H1 (cell line): ENCODE measurements around the gene TMEM30A. TPM values are rescaled to one million over a fixed set of nuclear protein-coding genes. Genes with fewer than 3 reads are reported as not detected.

Source experiments
- ASH2L ChIP-seq: fragments of 200-600, 300-600 bp; sonication (generic); IDR thresholded peaks from one replicate; pipeline ENCODE4 v1.7.1; 2017; ENCODE audit warnings: low read length
- ATF3 ChIP-seq: IDR thresholded peaks from 2 replicates; pipeline ENCODE4 v1.6.1; 2011; ENCODE audit warnings: low read depth, mild to moderate bottlenecking, low read length; ENCODE audit not compliant: insufficient read depth
- BCL11A ChIP-seq, 2 experiments: IDR thresholded peaks; one replicate each; pipeline ENCODE4 v1.6.1; 2011; ENCODE audit warnings: low read depth in 2 of 2, low read length in 2 of 2, mild to moderate bottlenecking in 2 of 2
- CHD1 ChIP-seq: IDR thresholded peaks from 2 replicates; pipeline ENCODE4 v1.6.1; 2012; ENCODE audit warnings: low read depth, low read length, improper control_type of control experiment
- GTF2F1 ChIP-seq: IDR thresholded peaks from 2 replicates; pipeline ENCODE4 v1.6.1; 2012; ENCODE audit warnings: low read depth, low read length, improper control_type of control experiment, borderline replicate concordance
- HDAC2 ChIP-seq, 2 experiments: fragments of 300-600 bp in 1 of 2; sonication (generic) in 1 of 2; IDR thresholded peaks; 2 replicates each; pipeline ENCODE4 v1.6.1; 2011 to 2012; ENCODE audit warnings: low read depth in 2 of 2, low read length in 2 of 2, mild to moderate bottlenecking in 2 of 2, moderate library complexity in 2 of 2, borderline replicate concordance in 1 of 2, inconsistent platforms in 1 of 2
- JUN ChIP-seq: IDR thresholded peaks from 2 replicates; pipeline ENCODE4 v1.6.1; 2011; ENCODE audit warnings: low read depth, mild to moderate bottlenecking, improper control_type of control experiment, low read length
- JUND ChIP-seq: IDR thresholded peaks from 2 replicates; pipeline ENCODE4 v1.6.1; 2011; ENCODE audit warnings: mild to moderate bottlenecking, improper control_type of control experiment, low read length
- KDM5A ChIP-seq: fragments of 200-600 bp; IDR thresholded peaks from 2 replicates; pipeline ENCODE4 v1.7.1; 2012; ENCODE audit warnings: mild to moderate bottlenecking, low read length, inconsistent platforms, mixed read lengths
- MAX ChIP-seq: IDR thresholded peaks from 2 replicates; pipeline ENCODE4 v1.6.1; 2012; ENCODE audit warnings: inconsistent platforms
- NANOG ChIP-seq: IDR thresholded peaks from 2 replicates; pipeline ENCODE4 v1.6.1; 2011; ENCODE audit warnings: low read length, low read depth, mild to moderate bottlenecking, inconsistent platforms; ENCODE audit not compliant: insufficient read depth, poor library complexity, severe bottlenecking
- POLR2AphosphoS5 ChIP-seq: IDR thresholded peaks from 2 replicates; pipeline ENCODE4 v1.6.1; 2011; ENCODE audit warnings: low read depth, low read length
- POU5F1 ChIP-seq: IDR thresholded peaks from 2 replicates; pipeline ENCODE4 v1.6.1; 2011; ENCODE audit warnings: low read depth, mild to moderate bottlenecking, low read length, moderate library complexity
- RBBP5 ChIP-seq: IDR thresholded peaks from 2 replicates; pipeline ENCODE4 v1.7.1; 2012; ENCODE audit warnings: low read depth, mild to moderate bottlenecking, inconsistent platforms, low read length, moderate library complexity, borderline replicate concordance
- RFX5 ChIP-seq: IDR thresholded peaks from 2 replicates; pipeline ENCODE4 v1.6.1; 2011; ENCODE audit warnings: low read depth, low read length, improper control_type of control experiment, borderline replicate concordance
- RNF2 ChIP-seq: fragments of 200-900, 300-1000 bp; sonication (generic); IDR thresholded peaks from 2 replicates; pipeline ENCODE4 v1.7.1; 2016; ENCODE audit warnings: borderline replicate concordance, low read depth, mild to moderate bottlenecking, antibody characterized with exemption, low read length; ENCODE audit not compliant: poor library complexity, severe bottlenecking; ENCODE audit errors: missing control alignments
- SAP30 ChIP-seq: fragments of 300-600 bp; sonication (generic); IDR thresholded peaks from 2 replicates; pipeline ENCODE4 v1.7.1; 2012; ENCODE audit warnings: low read length, moderate library complexity, mild to moderate bottlenecking, inconsistent platforms; ENCODE audit not compliant: insufficient read depth, insufficient replicate concordance
- SIRT6 ChIP-seq: IDR thresholded peaks from one replicate; pipeline ENCODE4 v1.7.1; 2012; ENCODE audit warnings: low read length, inconsistent platforms
- SP1 ChIP-seq: IDR thresholded peaks from 2 replicates; pipeline ENCODE4 v1.6.1; 2011; ENCODE audit warnings: low read depth, low read length
- SP2 ChIP-seq: IDR thresholded peaks from 2 replicates; pipeline ENCODE4 v1.6.1; 2012; ENCODE audit warnings: mild to moderate bottlenecking, low read length, inconsistent platforms
- SP4 ChIP-seq: IDR thresholded peaks from 2 replicates; pipeline ENCODE4 v1.6.1; 2012; ENCODE audit warnings: low read length, inconsistent platforms
- SRF ChIP-seq: IDR thresholded peaks from 2 replicates; pipeline ENCODE4 v1.6.1; 2011; ENCODE audit warnings: mild to moderate bottlenecking, low read depth, low read length, moderate library complexity
- ZNF274 ChIP-seq: IDR thresholded peaks from 2 replicates; pipeline ENCODE4 v1.7.0; 2012; ENCODE audit warnings: low read length, borderline replicate concordance; ENCODE audit errors: extremely low read depth
- polyA plus RNA-seq, 7 experiments: library from polyadenylated mRNA; depleted of rRNA in 3 of 7; stranded (reverse) in 5 of 7; unstranded in 2 of 7; fragments of >200 nt in 5 of 7; fragments of 200-250 nt in 2 of 7; gene quantifications; 1 replicate in 5 of 7; 2 replicates in 1 of 7; 4 replicates in 1 of 7; pipeline versions ENCODE4 v1.2.1 to v1.2.3, GENCODE V29; 2011 to 2013; ENCODE audit warnings: missing spikeins in 2 of 7, mixed read lengths in 2 of 7
- total RNA-seq: library from RNA; stranded (reverse); fragmentation: NEBNext Ultra II Directional; extraction: Animal tissue kit (Norgen Biotek cat#: 25700); gene quantifications from 2 replicates; pipeline ENCODE4 v1.2.1, GENCODE V29; 2021

TMEM30A gene
- total and polyA plus RNA-seq, 2 of the 8 experiments (the other 6 are each of a cell fraction or from before 2014, with no cell fraction given) = 10.5 to 71.0 TPM

GRCh38 chr6:75268121-75268987 is 16.2 kb downstream of the TMEM30A start (continued):
- peak; percentile 80 for TF ChIP-seq POU5F1
- TF ChIP-seq RBBP5 = no peak
- peak; percentile 10 for TF ChIP-seq NANOG
- TF ChIP-seq ASH2L = no peak
- no peak for TF ChIP-seq SRF
- TF ChIP-seq BCL11A (IDR thresholded peaks at IDR 0.05; ENCODE audit: low read depth in 2 of 2, low read length in 2 of 2) = peak in 1 of 2 experiments; percentile 73
- TF ChIP-seq RFX5 = no peak
- no peak for TF ChIP-seq POLR2AphosphoS5
- TF ChIP-seq RNF2 = no peak
- TF ChIP-seq ZNF274 = no peak
- no peak for TF ChIP-seq KDM5A
- no peak for TF ChIP-seq SIRT6
- no peak for TF ChIP-seq SAP30
- TF ChIP-seq HDAC2 (IDR thresholded peaks at IDR 0.05; ENCODE audit: borderline replicate concordance in 1 of 2, low read depth in 2 of 2, low read length in 2 of 2) = 0 out of 4 replicates have a peak, but pooled peaks of 1 of the 2 experiments have one; percentile 65
- no peak for TF ChIP-seq SP2
- TF ChIP-seq SP4 = no peak
- peak; percentile 71; the same call in 1 of the 2 replicates for TF ChIP-seq SP1
- TF ChIP-seq ATF3 = no peak
- no peak for TF ChIP-seq MAX
- TF ChIP-seq CHD1 = no peak
- TF ChIP-seq JUND = peak; percentile 65
- TF ChIP-seq GTF2F1 = no peak
- no peak for TF ChIP-seq JUN
